GM21576 (cell line): ENCODE measurements around the gene WDR37.

ENCODE experiments used
- ATAC-seq: cut with Tn5 transposase; IDR thresholded peaks from one replicate; pipeline ENCODE4 v1.9.1; 2021; ENCODE audit warnings: mild to moderate bottlenecking, moderate library complexity; ENCODE audit not compliant: unreplicated experiment

WDR37 gene

DNA sequence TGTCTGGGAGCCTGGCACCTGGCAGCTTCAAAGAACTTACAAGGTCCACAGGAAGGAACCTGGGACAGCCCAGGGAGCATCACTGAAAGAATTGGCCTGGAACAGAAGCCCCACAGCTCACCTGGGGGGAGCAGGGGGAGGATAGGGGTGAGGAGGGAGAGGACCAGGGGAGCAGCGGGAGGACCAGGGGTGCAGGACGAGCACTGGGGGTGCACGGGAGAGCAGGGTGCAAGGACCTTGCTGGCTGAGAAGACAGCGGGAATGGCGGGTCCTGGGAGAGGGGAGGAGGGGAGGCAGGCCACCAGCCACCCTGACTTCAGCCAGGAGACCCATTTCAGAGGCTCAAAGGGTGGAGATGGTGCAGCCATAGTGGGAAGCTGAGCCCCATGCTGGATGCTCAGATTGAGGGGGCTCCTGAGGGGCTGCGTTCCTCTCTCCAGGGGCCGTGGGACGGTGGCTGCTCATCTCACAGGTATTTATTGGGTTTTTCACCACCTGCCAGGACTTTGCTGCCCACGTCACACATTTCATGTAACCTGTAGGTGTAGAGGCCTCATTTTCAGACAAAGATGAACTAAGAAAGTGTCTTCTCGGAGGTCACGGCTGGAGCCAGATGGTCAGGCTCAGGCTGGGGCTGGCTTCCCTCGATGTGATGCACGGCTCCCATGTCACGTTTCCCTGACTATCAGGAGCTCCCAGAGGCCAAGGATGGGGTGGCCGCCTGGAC, 110.1 kb downstream of the WDR37 start:
- ATAC-seq: no peak

DNA sequence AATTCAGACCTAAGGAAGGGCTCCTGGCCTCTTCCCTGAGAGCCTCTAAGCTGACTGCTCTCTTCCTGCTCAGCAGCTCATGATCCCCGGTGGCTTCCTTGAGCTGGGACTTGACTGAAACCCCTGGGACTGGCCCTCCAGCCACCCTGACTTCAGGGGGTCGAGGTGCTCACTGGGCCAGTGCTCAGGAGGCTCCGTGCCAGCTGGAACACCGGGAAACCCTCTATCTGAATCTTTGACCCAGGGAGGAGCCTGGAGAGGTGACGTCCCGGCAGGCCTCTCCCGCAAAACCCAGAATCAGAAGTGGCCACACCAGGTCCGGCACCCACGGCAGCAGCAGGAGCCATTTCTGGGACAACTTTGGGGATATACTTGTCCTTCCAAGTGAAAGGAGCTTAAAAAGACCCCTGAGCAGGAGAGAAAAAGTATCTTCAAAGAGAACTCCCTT, 110.7 kb downstream of the WDR37 start:
- ATAC-seq: no peak

GRCh38 chr10:1168763-1169162, 112.6 kb downstream of the WDR37 start:
- no peak for ATAC-seq

DNA sequence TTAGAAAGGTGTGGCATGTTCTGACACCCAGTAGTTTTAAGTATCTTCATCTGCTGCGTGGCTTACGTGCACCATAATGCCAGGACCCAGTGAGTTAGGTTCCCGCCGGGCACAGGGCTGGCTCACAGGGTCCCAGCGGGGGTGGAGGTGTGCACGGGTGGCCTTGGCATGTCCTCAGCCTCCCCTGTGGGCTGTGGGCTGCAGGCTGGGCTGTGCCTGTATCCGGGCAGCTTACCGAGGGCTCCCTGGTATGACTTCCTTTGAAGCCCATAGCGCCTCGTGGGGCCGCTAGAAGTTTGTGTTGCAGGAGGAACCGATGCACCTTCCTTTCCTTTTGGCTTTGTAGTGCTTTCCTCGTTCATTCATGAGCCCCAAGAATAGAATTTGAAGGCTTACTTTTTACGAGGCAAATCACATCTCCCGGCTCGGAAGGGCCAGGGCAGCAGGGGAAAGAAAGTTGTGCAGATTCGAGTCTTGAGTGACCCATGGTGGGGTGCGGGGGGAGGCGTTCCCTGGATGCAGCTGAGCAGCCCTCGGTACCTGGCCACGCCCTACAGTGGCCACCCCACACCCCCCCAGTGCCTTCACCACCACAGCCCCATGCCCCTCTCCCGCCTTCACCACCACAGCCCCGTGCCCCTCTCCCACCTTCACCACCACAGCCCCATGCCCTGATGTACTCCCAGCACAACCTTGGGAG, 113.2 kb downstream of the WDR37 start:
- no peak for ATAC-seq

GRCh38 chr10:1169981-1170866, 114.0 kb downstream of the WDR37 start:
- ATAC-seq: no peak

DNA sequence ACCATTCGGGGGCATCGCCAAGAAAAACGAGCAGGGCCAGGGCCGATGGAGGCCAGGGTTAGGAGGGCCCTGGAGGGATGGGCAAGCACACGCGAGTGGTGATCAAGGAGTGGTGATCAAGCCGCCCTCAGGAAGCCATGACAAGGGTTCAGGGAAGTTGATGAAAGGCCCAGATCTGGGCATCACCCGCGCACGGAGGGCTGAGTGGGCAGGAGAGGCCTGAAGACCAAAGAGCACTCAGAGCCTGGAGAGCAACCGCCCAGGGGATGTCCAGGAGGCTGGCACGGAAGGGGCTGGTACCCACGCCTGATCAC, 114.6 kb downstream of the WDR37 start:
- ATAC-seq: no peak

GRCh38 chr10:1171182-1171581, 115.0 kb downstream of the WDR37 start:
- no peak for ATAC-seq

GRCh38 chr10:1171586-1171985, 115.4 kb downstream of the WDR37 start:
- no peak for ATAC-seq

GRCh38 chr10:1172256-1172984, 116.2 kb downstream of the WDR37 start:
- no peak for ATAC-seq

DNA sequence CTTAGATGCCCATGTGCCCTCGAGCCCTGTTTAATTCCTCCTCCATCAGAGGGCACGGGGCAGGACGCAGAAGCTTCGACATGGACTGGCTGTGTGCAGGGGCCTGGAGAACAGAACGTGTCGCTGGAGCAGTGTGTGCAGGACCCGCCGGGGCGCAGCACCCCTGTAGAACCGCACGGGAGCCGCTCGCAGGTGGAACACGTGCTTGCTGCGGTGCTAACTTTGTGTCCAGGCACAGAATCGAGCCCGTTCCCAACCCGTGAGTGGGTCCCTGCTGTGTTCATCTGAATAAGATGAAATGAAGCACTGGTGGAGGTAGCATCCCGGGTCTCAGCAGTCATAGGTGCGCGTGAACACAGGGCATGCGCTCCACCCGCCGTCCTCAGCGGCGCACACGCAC, 116.9 kb downstream of the WDR37 start:
- ATAC-seq: no peak

GRCh38 chr10:1174022-1174421, 117.8 kb downstream of the WDR37 start:
- no peak for ATAC-seq

DNA sequence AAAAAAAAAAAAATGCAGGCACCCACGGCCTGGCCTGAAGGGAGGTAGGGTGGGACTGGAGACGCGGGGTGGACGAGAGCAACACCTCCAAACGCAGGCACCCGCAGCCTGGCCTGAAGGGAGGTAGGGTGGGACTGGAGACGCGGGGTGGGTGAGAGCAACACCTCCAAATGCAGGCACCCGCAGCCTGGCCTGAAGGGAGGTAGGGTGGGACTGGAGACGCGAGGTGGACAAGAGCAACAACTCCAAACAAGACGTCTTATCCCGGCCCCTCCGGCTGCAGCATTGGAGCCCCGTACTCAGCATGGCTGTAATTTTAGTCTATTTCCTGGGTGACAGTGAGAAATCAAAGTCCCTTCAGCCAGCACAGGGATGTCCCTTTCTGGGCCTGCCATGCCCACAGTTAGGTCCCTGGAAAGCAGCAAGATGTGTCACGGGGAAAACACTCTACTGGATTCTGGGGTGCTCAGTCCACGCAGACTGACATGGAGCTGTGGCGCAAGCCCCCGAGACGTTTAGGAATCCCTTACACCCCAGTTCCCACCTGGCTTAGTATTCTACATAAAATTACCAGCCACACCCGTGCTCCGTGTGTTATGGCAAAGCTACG, 119.9 kb downstream of the WDR37 start:
- no peak for ATAC-seq

DNA sequence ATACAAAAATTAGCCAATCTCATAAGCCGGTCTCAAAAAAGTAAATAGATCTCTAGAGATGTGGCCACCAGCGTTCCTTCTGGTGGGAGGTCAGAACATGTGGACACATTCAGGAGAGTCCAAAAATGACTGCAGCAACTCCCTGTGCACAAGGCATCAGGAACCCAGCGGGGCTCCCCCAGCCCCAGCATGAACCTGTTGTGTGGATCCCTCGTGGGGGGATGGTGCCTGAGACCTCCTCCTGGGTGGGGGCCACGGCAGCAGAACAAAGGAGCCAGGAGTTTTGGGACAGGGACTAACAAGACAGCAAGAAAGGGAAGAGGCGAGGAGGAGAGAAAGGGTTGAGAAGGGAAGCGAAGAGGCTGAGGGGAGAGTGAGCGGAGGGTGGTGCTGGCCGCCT, 121.8 kb downstream of the WDR37 start:
- no peak for ATAC-seq

- ATAC-seq: no peak
These were observed 122.3 kb downstream of the WDR37 start for GRCh38 chr10:1178506-1178905.

DNA sequence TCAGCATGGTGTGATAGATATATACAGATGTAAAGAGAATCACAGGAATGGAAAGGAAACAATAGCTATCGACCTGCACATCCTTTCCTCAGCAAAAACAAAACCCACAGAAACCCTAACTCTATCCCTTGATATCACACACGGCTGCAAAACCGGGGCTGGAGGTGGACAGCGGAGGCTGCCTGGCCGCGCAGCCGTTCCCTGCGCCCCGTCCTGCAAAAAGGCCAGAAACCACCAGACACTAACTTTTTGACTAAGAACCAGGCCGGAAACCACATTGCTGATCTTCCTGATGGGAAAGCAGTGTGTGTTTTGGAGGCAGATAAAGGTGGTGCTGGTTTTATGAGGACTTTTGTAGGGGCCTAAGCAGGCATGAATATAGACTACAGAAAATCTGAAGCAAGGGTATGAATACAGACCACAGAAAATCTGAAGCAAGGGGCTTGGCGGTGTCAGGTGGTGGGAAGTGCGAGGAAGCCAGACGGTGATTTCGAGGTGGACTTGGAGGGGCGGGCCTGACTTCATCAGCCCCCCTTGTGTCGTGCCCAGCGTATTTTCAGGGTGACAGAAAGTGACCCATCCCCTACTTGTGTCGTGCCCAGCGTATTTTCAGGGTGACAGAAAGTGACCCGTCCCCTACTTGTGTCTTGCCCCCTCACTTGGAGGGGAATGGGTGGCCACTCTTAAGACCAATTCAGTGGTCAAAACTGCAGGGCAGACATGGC, 123.3 kb downstream of the WDR37 start:
- no peak for ATAC-seq

DNA sequence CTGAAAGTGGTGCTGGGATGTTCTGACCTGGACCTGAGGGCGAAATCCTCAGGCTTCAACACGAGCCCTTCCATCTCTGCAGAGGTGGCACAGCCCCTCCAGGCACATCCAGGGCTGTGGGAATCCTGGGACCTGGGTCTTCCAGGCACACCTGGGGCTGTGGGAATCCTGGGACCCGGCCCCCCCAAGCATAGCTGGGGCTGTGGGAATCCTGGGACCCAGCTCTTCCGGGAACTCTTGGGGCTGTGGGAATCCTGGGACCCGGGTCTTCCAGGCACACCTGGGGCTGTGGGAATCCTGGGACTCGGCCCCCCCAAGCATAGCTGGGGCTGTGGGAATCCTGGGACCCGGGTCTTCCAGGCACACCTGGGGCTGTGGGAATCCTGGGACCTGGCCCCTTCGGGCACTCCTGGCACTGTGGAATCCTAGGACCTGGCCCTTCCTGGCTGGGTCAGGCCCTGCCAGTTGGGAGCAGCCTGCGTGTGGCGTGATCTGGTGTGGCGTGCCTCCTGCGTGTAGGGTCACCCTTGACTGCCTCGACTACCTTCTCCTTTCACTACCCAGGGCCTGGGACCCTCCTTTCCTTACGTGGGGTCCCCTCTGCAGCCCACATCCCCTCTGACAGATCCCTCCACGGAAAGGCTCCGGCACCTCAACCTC, 124.0 kb downstream of the WDR37 start:
- ATAC-seq: no peak

GRCh38 chr10:1180836-1181235, 124.7 kb downstream of the WDR37 start:
- no peak for ATAC-seq
